ENCODE data around the gene RCOR3. TPM values are rescaled to one million over a fixed set of nuclear protein-coding genes. Genes with fewer than 3 reads are reported as not detected.

Gene RCOR3
- total RNA-seq, 1 donor from 2014 or later = 46.7 TPM

GRCh38 chr1:211358685-211359084, 99.5 kb downstream of the RCOR3 start:
- TF ChIP-seq CTCF (IDR thresholded peaks at IDR 0.05) = no peak
- Histone ChIP-seq H3K27me3 (no peaks in the 10 kb centered on the region), H3K4me1 (no peaks in the 10 kb centered on the region), H3K27ac (no peak overlapping the region), H3K9me3 (no peaks in the 10 kb centered on the region), H3K36me3 (peaks cover 41% of the 10 kb centered on the region), H3K4me3 (no peak overlapping the region)
- ATAC-seq (no peak), DNase-seq (no peak)
- intact Hi-C loops (cut with DNase I) = no loop called here

- H3K9me3 ChIP-seq = no peaks in the 10 kb centered on the region
- no peak overlapping the region for H3K27ac ChIP-seq
- no peaks in the 10 kb centered on the region for H3K27me3 ChIP-seq
- intact Hi-C loops (cut with DNase I) = no loop called here
- ATAC-seq (no peak), DNase-seq (no peak)
- no peaks in the 10 kb centered on the region for H3K4me1 ChIP-seq
- TF ChIP-seq CTCF (IDR thresholded peaks at IDR 0.05) = no peak
- H3K4me3 ChIP-seq = no peak overlapping the region
- peaks cover 41% of the 10 kb centered on the region for H3K36me3 ChIP-seq
Measured at GRCh38 chr1:211359876-211360275, 100.7 kb downstream of the RCOR3 start.

GRCh38 chr1:211361202-211361601, 102.0 kb downstream of the RCOR3 start:
- intact Hi-C loops (cut with DNase I) = no loop called here
- DNase-seq = no peak
- no peak for ATAC-seq
- H3K9me3 ChIP-seq = no peaks in the 10 kb centered on the region
- no peak for TF ChIP-seq CTCF (IDR thresholded peaks at IDR 0.05)
- no peaks in the 10 kb centered on the region for H3K27me3 ChIP-seq
- H3K27ac ChIP-seq = no peak overlapping the region
- H3K36me3 ChIP-seq = peaks cover 42% of the 10 kb centered on the region
- H3K4me1 ChIP-seq = no peaks in the 10 kb centered on the region
- no peak overlapping the region for H3K4me3 ChIP-seq

Other genes starting within 250 kb of the RCOR3 start
- gene KCNH1, start 125.2 kb upstream of the RCOR3 start, total RNA-seq = not detected
- gene TRAF5, start 67.5 kb downstream of the RCOR3 start, total RNA-seq = 9.8 TPM
- gene RD3, start 232.8 kb downstream of the RCOR3 start, total RNA-seq = 0.29 TPM

Data from upper lobe of right lung (tissue), 1 donor.